K562 (cell line): ENCODE results near the gene PPP4R3B. TPM values are rescaled to one million over a fixed set of nuclear protein-coding genes. Genes with fewer than 3 reads are reported as not detected.

Experiments used
- CBFB ChIP-seq: sonication (generic); formaldehyde crosslinking; IDR thresholded peaks from 2 replicates; pipeline ENCODE4 v1.4.0; 2020; ENCODE audit warnings: mild to moderate bottlenecking, missing genetic modification reagents
- ELF1 ChIP-seq: fragments of 200-800 bp; sonication (Bioruptor generic); IDR thresholded peaks from 2 replicates; pipeline ENCODE4 v1.6.1; 2016; ENCODE audit warnings: missing genetic modification characterization, missing compliant biosample characterization
- FOXA3 ChIP-seq, 2 experiments: fragments of 450-650 bp in 1 of 2; sonication (generic) in 1 of 2; formaldehyde crosslinking; IDR thresholded peaks in 1 of 2; conservative IDR thresholded peaks in 1 of 2; 2 replicates each; pipeline versions ENCODE4 v1.4.0 to v1.8.0; 2020 to 2022; ENCODE audit warnings: mild to moderate bottlenecking in 2 of 2, missing genetic modification reagents in 1 of 2
- FUS ChIP-seq: fragments of 200-400 bp; formaldehyde crosslinking; optimal IDR thresholded peaks from 2 replicates; pipeline ENCODE3; 2017; ENCODE audit warnings: low read depth, low read length
- GABPB1 ChIP-seq: sonication (generic); formaldehyde crosslinking; IDR thresholded peaks from 2 replicates; pipeline ENCODE4 v1.8.0; 2022; ENCODE audit warnings: mild to moderate bottlenecking, missing genetic modification reagents
- ILK ChIP-seq: fragments of 450-650 bp; IDR thresholded peaks from 2 replicates; pipeline ENCODE4 v1.6.1; 2016; ENCODE audit warnings: missing genetic modification characterization, low read depth, mild to moderate bottlenecking, missing compliant biosample characterization, moderate library complexity, borderline replicate concordance
- MBD1 ChIP-seq: fragments of 250-450 bp; sonication (Bioruptor Pico); IDR thresholded peaks from 2 replicates; pipeline ENCODE4 v1.8.0; 2022; ENCODE audit warnings: inconsistent platforms
- MEF2A ChIP-seq: IDR thresholded peaks from 2 replicates; pipeline ENCODE4 v1.6.1; 2011; ENCODE audit warnings: low read depth, mild to moderate bottlenecking, low read length, moderate library complexity; ENCODE audit not compliant: control insufficient read depth
- PKNOX1 ChIP-seq: fragments of 450-650 bp; IDR thresholded peaks from 2 replicates; pipeline ENCODE4 v1.6.1; 2016
- PRPF4 ChIP-seq: fragments of 200-400 bp; formaldehyde crosslinking; IDR thresholded peaks from one replicate; pipeline ENCODE4 v1.6.1; 2017; ENCODE audit warnings: low read length, low read depth, mild to moderate bottlenecking; ENCODE audit not compliant: insufficient read depth, poor library complexity, severe bottlenecking
- RB1 ChIP-seq: fragments of 450-650 bp; IDR thresholded peaks from 2 replicates; pipeline ENCODE4 v1.6.1; 2017; ENCODE audit warnings: low read depth, mild to moderate bottlenecking
- SAFB ChIP-seq: fragments of 200-400 bp; formaldehyde crosslinking; IDR thresholded peaks from 2 replicates; pipeline ENCODE4 v1.6.1; 2017; ENCODE audit warnings: low read depth, low read length, borderline replicate concordance
- SIX5 ChIP-seq, 2 experiments: IDR thresholded peaks; 2 replicates each; pipeline ENCODE4 v1.6.1; 2011; ENCODE audit warnings: low read length in 2 of 2, borderline replicate concordance in 1 of 2, low read depth in 1 of 2, mild to moderate bottlenecking in 1 of 2, moderate library complexity in 1 of 2; ENCODE audit not compliant: insufficient read depth in 1 of 2
- SNRNP70 ChIP-seq: fragments of 200-400 bp; formaldehyde crosslinking; optimal IDR thresholded peaks from 2 replicates; pipeline ENCODE3; 2017; ENCODE audit warnings: low read depth, low read length
- TEAD1 ChIP-seq, 2 experiments: fragments of 450-650 bp in 1 of 2; sonication (generic) in 1 of 2; formaldehyde crosslinking; IDR thresholded peaks; 2 replicates each; pipeline versions ENCODE4 v1.4.0 to v1.8.0; 2020 to 2022; ENCODE audit warnings: mild to moderate bottlenecking in 2 of 2, missing genetic modification reagents in 1 of 2
- XRCC5 ChIP-seq: fragments of 200-400 bp; formaldehyde crosslinking; IDR thresholded peaks from 2 replicates; pipeline ENCODE4 v1.6.1; 2017; ENCODE audit warnings: low read depth, mild to moderate bottlenecking, low read length
- ZFP36 ChIP-seq: fragments of 150-350 bp; IDR thresholded peaks from 2 replicates; pipeline ENCODE4 v1.6.1; 2018; ENCODE audit warnings: low read length, low read depth; ENCODE audit not compliant: partially characterized antibody
- ZKSCAN3 ChIP-seq: fragments of 250-450 bp; sonication (Bioruptor Pico); IDR thresholded peaks from 2 replicates; pipeline ENCODE4 v1.4.0; 2020
- ZNF143 ChIP-seq: sonication (generic); formaldehyde crosslinking; IDR thresholded peaks from 2 replicates; pipeline ENCODE4 v1.9.0; 2022; ENCODE audit warnings: mild to moderate bottlenecking, missing genetic modification reagents
- ZNF263 ChIP-seq: sonication (generic); formaldehyde crosslinking; IDR thresholded peaks from 2 replicates; pipeline ENCODE4 v1.8.0; 2022; ENCODE audit warnings: mild to moderate bottlenecking, missing genetic modification reagents, borderline replicate concordance
- ZNF740 ChIP-seq, 3 experiments: fragments of 200-800 bp in 1 of 3; sonication (Bioruptor generic) in 1 of 3; sonication (generic) in 1 of 3; formaldehyde crosslinking in 1 of 3; IDR thresholded peaks; 2 replicates each; pipeline versions ENCODE4 v1.6.1 to v1.8.0; 2016 to 2022; ENCODE audit warnings: mild to moderate bottlenecking in 2 of 3, missing compliant biosample characterization in 2 of 3, missing genetic modification characterization in 2 of 3, missing genetic modification reagents in 1 of 3
- polyA plus RNA-seq, 8 experiments: library from polyadenylated mRNA; depleted of rRNA in 4 of 8; stranded (reverse) in 5 of 8; unstranded in 3 of 8; fragments of >200 nt; fragmentation: Nextera tagmentation in 2 of 8; fragmentation: Illumina TruSeq in 1 of 8; extraction: Ambion mirVana in 2 of 8; extraction: Trizol in 1 of 8; gene quantifications; 2 replicates each; pipeline versions ENCODE4 v1.2.1 to v1.2.3, GENCODE V29; 2011 to 2014; ENCODE audit warnings: inconsistent platforms in 1 of 8, missing spikeins in 1 of 8
- total RNA-seq, 7 experiments: library from RNA; depleted of rRNA in 6 of 7; stranded (reverse); fragments of >200 nt in 6 of 7; fragmentation: Illumina TruSeq in 2 of 7; extraction: Trizol in 2 of 7; gene quantifications; 2 replicates each; pipeline versions ENCODE4 v1.2.1 to v1.2.3, GENCODE V29; 2011 to 2021; ENCODE audit warnings: low replicate concordance in 1 of 7

PPP4R3B gene
- total and polyA plus RNA-seq, 9 of the 15 experiments (the other 6 are each of a cell fraction or from before 2014, with no cell fraction given) = 13.2 to 59.2 (median 41.9) TPM

GRCh38 chr2:55617175-55618024 lies at the start of gene PPP4R3B (continued):
- TF ChIP-seq ELF1 (peak; percentile 97), ZKSCAN3 (CRISPR knock-in tag) (no peak), PKNOX1 (peak; percentile 16; the same call in 1 of the 2 replicates), SAFB (no peak), PRPF4 (no peak), FUS (no peak), CBFB (CRISPR knock-in tag) (peak; percentile 88), FOXA3 (CRISPR knock-in tag; conservative IDR thresholded peaks at IDR 0.05 in 1 of 2, IDR thresholded peaks at IDR 0.05 in 1 of 2) (0 out of 4 replicates have a peak, but pooled peaks of 1 of the 2 experiments have one; percentile 30), SIX5 (IDR thresholded peaks at IDR 0.05; ENCODE audit: borderline replicate concordance in 1 of 2, insufficient read depth in 1 of 2, low read depth in 1 of 2, low read length in 2 of 2) (peak; percentile 8 to 42; a peak in 3 of 4 replicates), ILK (no peak), ZFP36 (peak; percentile 28), ZNF143 (CRISPR knock-in tag) (no peak), RB1 (peak; percentile 81; the same call in 1 of the 2 replicates), XRCC5 (no peak), ZNF740 (CRISPR knock-in tag; IDR thresholded peaks at IDR 0.05) (peak; percentile 59), ZNF740 (tag; IDR thresholded peaks at IDR 0.05) (no peak), MBD1 (CRISPR knock-in tag) (no peak), ZNF263 (peak; percentile 46; the same call in 1 of the 2 replicates), MEF2A (no peak), GABPB1 (CRISPR knock-in tag) (peak; percentile 90), SNRNP70 (no peak), TEAD1 (CRISPR knock-in tag; IDR thresholded peaks at IDR 0.05) (peak; percentile 75 to 99)
